HepG2 (cell line): ENCODE data around the gene BAHD1.
A peak's percentile ranks its signal among the peaks of the same experiment; 100 is the strongest.

Experiments used
- CTCF ChIP-seq: sonication (generic); formaldehyde crosslinking; IDR thresholded peaks from 2 replicates; pipeline ENCODE4 v1.5.0; 2020; ENCODE audit warnings: mild to moderate bottlenecking, missing genetic modification reagents, moderate library complexity
- EZH2 ChIP-seq: conservative IDR thresholded peaks from 2 replicates; pipeline ENCODE4 v1.6.1; 2012; ENCODE audit warnings: mild to moderate bottlenecking, low read depth, low read length, moderate library complexity
- PLSCR1 ChIP-seq: sonication (generic); formaldehyde crosslinking; IDR thresholded peaks from 2 replicates; pipeline ENCODE4 v1.5.0; 2020; ENCODE audit warnings: missing genetic modification reagents, mild to moderate bottlenecking, borderline replicate concordance
- RNF2 ChIP-seq: fragments of 450-650 bp; conservative IDR thresholded peaks from 2 replicates; pipeline ENCODE4 v1.6.1; 2016; ENCODE audit warnings: low read depth
- ZNF264 ChIP-seq: sonication (generic); formaldehyde crosslinking; IDR thresholded peaks from 2 replicates; pipeline ENCODE4 v1.4.0; 2020; ENCODE audit warnings: missing genetic modification reagents
- ZNF512B ChIP-seq: sonication (generic); formaldehyde crosslinking; IDR thresholded peaks from 2 replicates; pipeline ENCODE4 v1.5.1; 2020; ENCODE audit warnings: missing genetic modification reagents, mild to moderate bottlenecking, borderline replicate concordance

- TF ChIP-seq CTCF (no peak), ZNF264 (CRISPR knock-in tag) (no peak), PLSCR1 (no peak), EZH2 (0 out of 2 replicates have a peak, but pooled peaks have one; percentile 30), RNF2 (no peak), ZNF512B (CRISPR knock-in tag) (no peak)
Measured at GRCh38 chr15:40437752-40438687, 2.7 kb upstream of the BAHD1 start.
